HepG2 (cell line): ENCODE measurements around the gene PREX1.
"Not testable (repeated sequence)": the region's sequence is repeated elsewhere in the genome, so short reads cannot be mapped to it uniquely, and the experiment has no call there.

Source experiments
- FOXA1 ChIP-seq, 2 experiments: fragments of 450-650 bp in 1 of 2; sonication (generic) in 1 of 2; formaldehyde crosslinking in 1 of 2; IDR thresholded peaks; 2 replicates each; pipeline versions ENCODE4 v1.4.0 to v1.6.1; 2016 to 2020; ENCODE audit warnings: missing genetic modification reagents in 1 of 2
- HMG20B ChIP-seq: conservative IDR thresholded peaks from 2 replicates; pipeline ENCODE4 v1.6.1; 2016; ENCODE audit warnings: missing genetic modification reagents, missing compliant biosample characterization
- MAFF ChIP-seq: IDR thresholded peaks from 2 replicates; pipeline ENCODE4 v1.6.1; 2011; ENCODE audit warnings: low read depth, low read length, improper control_type of control experiment
- NFYB ChIP-seq: sonication (generic); formaldehyde crosslinking; IDR thresholded peaks from 2 replicates; pipeline ENCODE4 v1.4.0; 2020; ENCODE audit warnings: missing genetic modification reagents
- RXRA ChIP-seq: sonication (generic); formaldehyde crosslinking; IDR thresholded peaks from 2 replicates; pipeline ENCODE4 v1.5.1; 2020; ENCODE audit warnings: missing genetic modification reagents
- TAF1 ChIP-seq: sonication (generic); formaldehyde crosslinking; IDR thresholded peaks from 2 replicates; pipeline ENCODE4 v1.4.0; 2020; ENCODE audit warnings: missing genetic modification reagents
- ZNF788 ChIP-seq: sonication (generic); formaldehyde crosslinking; IDR thresholded peaks from 2 replicates; pipeline ENCODE4 v1.5.0; 2020; ENCODE audit warnings: mild to moderate bottlenecking, missing genetic modification reagents, borderline replicate concordance
- TF ChIP-seq, protein P1 (sequence below): sonication (generic); formaldehyde crosslinking; IDR thresholded peaks from 2 replicates; pipeline ENCODE4 v1.5.1; 2020; ENCODE audit warnings: missing genetic modification reagents, mild to moderate bottlenecking, borderline replicate concordance
- TF ChIP-seq, protein P2 (sequence below): sonication (generic); formaldehyde crosslinking; conservative IDR thresholded peaks from 2 replicates; pipeline ENCODE4 v1.4.0; 2020; ENCODE audit warnings: mild to moderate bottlenecking, missing genetic modification reagents, moderate library complexity

GRCh38 chr20:48843896-48844295, 16.1 kb upstream of the PREX1 start:
- not testable (repeated sequence) for TF ChIP-seq RXRA (CRISPR knock-in tag); TAF1 (CRISPR knock-in tag); ZNF788; NFYB (CRISPR knock-in tag); MAFF; HMG20B; FOXA1 (IDR thresholded peaks at IDR 0.05); FOXA1 (CRISPR knock-in tag; IDR thresholded peaks at IDR 0.05)
- TF ChIP-seq, protein P1, sequence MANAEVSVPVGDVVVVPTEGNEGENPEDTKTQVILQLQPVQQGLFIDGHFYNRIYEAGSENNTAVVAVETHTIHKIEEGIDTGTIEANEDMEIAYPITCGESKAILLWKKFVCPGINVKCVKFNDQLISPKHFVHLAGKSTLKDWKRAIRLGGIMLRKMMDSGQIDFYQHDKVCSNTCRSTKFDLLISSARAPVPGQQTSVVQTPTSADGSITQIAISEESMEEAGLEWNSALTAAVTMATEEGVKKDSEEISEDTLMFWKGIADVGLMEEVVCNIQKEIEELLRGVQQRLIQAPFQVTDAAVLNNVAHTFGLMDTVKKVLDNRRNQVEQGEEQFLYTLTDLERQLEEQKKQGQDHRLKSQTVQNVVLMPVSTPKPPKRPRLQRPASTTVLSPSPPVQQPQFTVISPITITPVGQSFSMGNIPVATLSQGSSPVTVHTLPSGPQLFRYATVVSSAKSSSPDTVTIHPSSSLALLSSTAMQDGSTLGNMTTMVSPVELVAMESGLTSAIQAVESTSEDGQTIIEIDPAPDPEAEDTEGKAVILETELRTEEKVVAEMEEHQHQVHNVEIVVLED (CRISPR knock-in tag), result not testable (repeated sequence)
- TF ChIP-seq, protein P2, sequence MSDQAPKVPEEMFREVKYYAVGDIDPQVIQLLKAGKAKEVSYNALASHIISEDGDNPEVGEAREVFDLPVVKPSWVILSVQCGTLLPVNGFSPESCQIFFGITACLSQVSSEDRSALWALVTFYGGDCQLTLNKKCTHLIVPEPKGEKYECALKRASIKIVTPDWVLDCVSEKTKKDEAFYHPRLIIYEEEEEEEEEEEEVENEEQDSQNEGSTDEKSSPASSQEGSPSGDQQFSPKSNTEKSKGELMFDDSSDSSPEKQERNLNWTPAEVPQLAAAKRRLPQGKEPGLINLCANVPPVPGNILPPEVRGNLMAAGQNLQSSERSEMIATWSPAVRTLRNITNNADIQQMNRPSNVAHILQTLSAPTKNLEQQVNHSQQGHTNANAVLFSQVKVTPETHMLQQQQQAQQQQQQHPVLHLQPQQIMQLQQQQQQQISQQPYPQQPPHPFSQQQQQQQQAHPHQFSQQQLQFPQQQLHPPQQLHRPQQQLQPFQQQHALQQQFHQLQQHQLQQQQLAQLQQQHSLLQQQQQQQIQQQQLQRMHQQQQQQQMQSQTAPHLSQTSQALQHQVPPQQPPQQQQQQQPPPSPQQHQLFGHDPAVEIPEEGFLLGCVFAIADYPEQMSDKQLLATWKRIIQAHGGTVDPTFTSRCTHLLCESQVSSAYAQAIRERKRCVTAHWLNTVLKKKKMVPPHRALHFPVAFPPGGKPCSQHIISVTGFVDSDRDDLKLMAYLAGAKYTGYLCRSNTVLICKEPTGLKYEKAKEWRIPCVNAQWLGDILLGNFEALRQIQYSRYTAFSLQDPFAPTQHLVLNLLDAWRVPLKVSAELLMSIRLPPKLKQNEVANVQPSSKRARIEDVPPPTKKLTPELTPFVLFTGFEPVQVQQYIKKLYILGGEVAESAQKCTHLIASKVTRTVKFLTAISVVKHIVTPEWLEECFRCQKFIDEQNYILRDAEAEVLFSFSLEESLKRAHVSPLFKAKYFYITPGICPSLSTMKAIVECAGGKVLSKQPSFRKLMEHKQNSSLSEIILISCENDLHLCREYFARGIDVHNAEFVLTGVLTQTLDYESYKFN, result not testable (repeated sequence)
